ENCODE data around the gene PLPP6. TPM values are rescaled to one million over a fixed set of nuclear protein-coding genes. Genes with fewer than 3 reads are reported as not detected.

PLPP6 gene
- total RNA-seq, 1 donor from 2014 or later, result 4.2 TPM

- DNase-seq (ENCODE audit: low read depth), result no peak
- H3K4me3 ChIP-seq (ENCODE audit: low read depth, low read length), result no peak overlapping the region
- TF ChIP-seq CTCF (conservative IDR thresholded peaks at IDR 0.05; ENCODE audit: low read depth, low read length), result no peak
Measured at GRCh38 chr9:4714266-4715016, 52.3 kb downstream of the PLPP6 start.

Other genes starting within 250 kb of the PLPP6 start
- gene SLC1A1, start 171.8 kb upstream of the PLPP6 start, total RNA-seq, result 9.8 and 32.1 TPM in 2 replicates
- 0.92 and 1.7 TPM in 2 replicates for gene SPATA6L, start 4.2 kb downstream of the PLPP6 start, total RNA-seq
- 8.4 and 21.8 TPM in 2 replicates for gene CDC37L1, start 17.3 kb downstream of the PLPP6 start, total RNA-seq
- 49.1 and 59.4 TPM in 2 replicates for gene AK3, start 78.9 kb downstream of the PLPP6 start, total RNA-seq
- 16.9 and 23.4 TPM in 2 replicates for gene RCL1, start 130.7 kb downstream of the PLPP6 start, total RNA-seq

Data from epithelial cell of proximal tubule (primary cell).